ENCODE data around the gene ETV3.
"Not testable (repeated sequence)": the region's sequence is repeated elsewhere in the genome, so short reads cannot be mapped to it uniquely, and the experiment has no call there.

Gene ETV3

DNA sequence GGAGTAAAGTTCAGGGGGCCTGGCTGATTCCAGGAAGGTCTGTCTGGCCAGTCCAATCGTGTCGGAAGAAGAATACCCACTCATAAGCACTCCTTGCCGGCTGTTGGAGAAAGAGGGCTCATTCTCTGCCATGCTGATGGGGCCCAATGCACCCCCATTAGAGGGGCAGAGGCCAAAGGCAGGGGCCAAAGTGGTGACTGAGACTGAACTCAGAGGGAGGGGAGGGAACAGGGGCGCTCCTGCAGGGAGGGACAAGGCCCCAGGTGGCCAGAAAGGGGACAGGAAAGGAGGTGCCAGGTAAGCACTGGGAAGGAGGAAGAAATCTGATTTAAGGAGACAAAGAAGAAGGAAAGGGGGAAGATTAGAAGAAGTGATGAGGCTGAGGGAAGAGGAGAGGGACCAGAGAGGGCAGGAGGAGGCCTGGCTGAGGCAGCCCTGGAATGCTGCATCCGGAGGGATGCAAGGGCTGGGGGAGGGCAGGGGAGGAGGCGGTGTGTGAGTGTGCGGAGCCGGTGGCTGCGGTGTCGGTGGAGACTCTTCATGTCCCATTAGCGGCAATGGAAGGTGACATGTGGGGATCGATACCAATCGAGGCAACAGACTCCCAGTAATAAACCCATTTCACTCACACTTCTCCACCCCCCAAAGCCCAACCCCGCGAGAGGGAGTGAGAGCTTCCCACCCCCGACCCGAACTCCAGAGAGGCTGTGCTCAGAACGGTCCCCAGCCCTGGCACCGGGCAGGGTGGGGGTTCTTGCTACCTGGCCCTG lies 26.6 kb downstream of the ETV3 start:
- no peak for DNase-seq

DNA sequence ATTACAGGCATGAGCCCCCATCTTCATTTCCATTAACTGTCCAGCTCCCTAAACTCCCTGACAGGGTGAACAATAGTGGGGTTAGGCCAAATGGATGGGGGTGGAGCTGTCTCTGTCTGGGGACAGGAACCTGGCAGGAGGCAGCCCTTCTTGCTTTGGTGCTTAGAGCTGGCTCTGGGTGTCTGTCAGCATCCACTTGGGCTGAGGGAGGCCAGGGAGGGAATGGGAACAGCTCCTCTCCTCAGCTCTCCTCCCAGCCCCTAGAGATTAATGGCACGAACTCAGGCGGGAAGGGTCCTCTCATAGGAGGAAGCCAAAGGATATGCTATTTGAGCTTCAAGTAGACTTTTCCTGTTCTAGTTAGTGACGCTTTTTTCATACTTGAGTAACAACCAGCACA lies 27.5 kb downstream of the ETV3 start:
- DNase-seq: no peak

- no peak for DNase-seq
Observed at GRCh38 chr1:157110003-157110402, 28.2 kb downstream of the ETV3 start.

GRCh38 chr1:157108448-157108847 lies 29.7 kb downstream of the ETV3 start:
- no peak for DNase-seq

DNA sequence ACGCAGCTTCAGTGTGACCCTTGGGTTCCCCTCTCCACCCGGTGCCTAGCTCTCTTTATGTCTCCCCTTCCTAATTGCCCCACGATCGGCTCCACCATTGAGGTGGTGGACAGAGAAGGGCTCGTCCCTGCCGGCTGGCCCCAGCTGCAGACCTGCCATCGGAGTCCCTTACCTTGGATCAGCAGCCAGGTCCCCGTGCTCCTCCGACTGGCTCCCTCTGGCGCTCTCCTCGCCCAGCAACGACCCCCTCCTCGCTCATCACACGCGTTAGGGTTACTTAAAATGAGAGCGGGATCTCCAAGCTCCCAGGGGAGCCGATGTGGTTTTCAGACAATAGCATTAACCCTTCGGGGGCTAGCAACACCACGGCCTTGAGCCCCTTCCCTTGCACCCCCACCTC lies 30.5 kb downstream of the ETV3 start:
- DNase-seq: no peak

GRCh38 chr1:157106813-157107189 lies 31.4 kb downstream of the ETV3 start:
- no peak for DNase-seq

DNA sequence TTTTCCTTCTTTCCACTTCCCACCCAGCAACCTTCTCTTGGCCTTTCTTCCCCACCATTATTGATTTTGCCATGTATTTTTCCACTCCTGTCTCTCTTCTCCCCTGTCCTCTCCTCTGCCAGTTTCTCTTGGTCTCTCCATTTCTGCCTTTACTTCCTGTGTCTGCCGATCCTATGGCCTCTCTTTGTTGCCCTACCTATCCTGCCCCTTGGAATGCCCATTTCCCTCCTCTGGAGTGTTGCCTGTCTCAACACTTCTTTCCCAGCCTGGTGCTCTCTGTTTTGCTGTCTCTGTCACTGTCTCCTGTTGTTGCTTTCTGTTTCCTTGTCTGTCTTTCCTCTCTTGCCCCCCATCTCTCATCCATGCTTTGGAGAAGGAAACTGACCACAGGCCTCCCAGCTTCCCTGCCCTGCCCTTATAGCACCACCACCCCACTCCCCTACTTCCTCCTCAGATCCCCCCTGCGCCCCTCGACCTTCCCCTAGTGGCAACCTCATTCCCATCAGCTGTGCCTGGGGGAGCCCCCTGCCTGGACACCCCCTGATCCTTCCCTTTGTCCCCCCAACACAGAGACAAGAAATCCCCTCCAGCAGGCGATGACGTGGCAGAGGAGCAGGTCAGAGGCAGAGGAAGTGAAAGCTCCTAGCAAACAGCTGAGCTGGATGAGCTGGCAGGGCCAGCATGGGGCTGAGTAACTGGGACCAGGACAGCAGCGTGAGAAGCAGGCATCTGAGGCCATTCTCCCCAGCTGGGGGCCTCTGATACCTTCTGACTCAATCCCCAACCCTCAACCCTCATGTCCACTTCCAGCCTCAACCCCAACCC lies 32.0 kb downstream of the ETV3 start:
- peak; percentile 29 for DNase-seq

DNA sequence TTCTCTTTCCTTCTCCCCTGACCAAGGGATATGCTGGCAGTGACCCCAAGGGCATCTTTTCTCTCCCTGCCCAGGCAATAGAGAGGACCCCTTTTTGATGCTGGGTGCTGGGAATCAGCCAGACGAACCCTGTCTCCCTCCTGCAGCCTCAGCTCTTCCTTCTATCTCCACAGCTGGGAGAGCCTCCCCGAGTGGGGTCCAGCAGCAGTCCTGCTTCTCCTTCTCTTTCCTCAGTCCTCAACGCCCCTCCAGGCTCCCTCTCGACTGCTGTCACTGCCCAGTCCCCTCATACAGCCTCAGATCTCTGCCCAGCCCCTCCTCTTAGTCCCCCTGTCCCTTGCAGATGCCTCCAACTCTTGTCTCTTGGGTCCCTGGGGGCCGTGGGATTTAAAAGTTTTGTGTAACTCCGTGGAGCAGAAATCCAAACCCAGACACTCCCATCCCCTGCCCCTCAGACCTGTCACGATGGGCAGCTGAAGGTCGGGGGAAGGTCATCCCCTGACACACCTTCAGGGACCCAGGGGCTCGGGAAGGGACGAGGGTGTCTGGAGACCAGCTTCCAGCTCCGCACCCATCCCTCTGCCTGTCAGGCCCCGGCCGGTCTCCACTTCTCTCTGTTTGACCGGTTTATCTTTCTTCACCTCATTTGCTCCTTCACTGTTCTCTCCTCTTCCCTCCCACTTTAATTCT lies 32.8 kb downstream of the ETV3 start:
- DNase-seq: no peak

DNA sequence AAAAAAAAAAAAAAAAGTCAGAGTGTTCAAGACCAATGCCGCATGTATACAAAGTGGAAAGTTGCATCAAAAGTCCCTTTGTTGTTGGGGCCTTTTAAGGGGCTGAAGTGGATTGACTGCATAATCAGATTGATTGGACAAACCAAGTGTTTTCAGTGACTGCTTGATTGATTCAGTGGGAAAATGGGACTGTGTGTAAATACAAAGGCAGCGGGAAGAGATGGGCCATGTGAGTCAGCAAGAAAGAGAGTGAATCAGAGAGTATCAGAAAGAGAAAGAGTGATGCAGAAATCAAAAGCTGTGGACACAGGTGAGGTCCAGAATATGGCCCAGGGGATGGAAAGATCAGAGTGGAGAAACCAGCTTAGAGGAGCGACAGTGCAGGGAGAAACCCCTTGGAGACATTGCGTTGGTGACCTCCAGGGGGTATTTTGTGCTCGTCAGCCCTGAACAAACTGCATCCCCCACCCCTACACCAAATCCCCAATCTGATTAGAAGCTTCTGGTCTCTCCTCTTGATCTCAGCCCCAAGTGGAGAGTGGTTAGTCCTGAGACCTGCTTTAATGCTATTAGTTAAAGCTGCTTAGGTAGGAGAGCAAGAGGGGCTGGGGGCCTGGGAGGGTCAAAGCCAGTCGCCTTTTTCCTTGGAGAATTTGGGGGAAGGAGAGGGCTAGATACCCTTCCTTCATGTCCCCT lies 33.4 kb downstream of the ETV3 start:
- no peak for DNase-seq

DNA sequence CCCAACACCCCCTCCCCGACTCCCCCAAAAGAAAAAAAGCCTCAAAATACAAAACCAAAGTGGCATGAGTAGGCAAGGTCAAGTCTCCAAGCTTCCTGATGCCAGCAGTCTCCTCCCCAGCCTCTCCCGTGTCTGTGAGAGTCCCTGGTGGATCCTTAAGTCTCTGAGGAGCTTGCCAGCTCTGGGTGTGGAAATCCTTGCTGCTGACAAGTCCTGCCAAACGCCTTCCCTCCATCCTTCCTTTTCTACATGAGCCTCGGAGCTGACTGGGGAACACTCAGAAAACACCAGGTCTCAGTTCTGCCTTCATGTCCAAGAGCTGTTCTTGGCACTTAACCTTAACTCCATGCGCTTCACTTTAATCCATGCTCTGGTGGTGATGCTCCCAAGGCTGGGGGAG lies 34.9 kb downstream of the ETV3 start:
- DNase-seq: no peak

- no peak for DNase-seq
Observed at GRCh38 chr1:157101149-157101548, 37.0 kb downstream of the ETV3 start.

DNA sequence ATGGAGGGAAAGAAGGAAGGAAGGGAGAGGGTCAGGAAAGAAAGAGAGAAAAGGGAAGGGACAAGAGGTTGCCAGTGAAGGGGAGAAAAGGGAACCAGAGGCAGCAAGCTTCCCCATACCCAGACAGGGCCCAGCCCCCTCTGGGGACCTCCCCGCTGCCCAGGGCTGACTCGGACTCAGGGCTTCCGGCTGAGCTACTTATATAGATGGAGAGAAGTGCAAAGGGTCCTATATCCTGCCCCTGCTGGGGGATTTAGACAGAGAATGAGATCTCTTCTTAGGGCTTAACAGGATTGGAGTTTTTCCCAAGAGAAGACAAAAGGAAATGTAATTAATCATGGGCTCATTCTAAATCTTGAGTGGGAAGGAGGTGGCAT lies 38.6 kb downstream of the ETV3 start, which contains the start of gene ETV3L:
TSS of gene ETV3L (minus strand) at position 176 of the 377 bp plus-strand sequence. CDS start 285 bp downstream, outside the sequence.
- DNase-seq: no peak

- DNase-seq: not testable (repeated sequence)
Observed at GRCh38 chr1:157098987-157099632, 39.1 kb downstream of the ETV3 start.

DNA sequence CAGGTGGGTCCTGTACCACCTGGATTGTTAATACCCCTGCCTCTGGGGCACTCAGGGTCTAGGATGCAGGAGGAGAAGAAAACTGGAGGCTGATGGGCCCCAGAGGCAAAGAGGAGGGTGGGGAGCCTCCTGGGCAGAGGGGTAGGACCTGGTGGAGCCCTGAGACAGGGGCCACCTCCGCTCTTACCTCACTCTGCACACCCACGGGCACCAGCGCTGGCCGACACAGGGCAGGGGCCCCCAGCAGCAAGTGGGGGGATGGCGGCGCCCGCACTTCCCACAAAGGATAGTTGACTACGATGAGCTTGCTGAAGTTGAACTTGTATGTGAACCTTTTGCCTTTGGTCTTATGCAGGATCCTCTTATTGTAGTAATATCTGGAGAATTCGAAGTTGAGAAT lies 39.7 kb downstream of the ETV3 start:
- no peak for DNase-seq

GRCh38 chr1:157097692-157098091 lies 40.5 kb downstream of the ETV3 start:
- no peak for DNase-seq

DNA sequence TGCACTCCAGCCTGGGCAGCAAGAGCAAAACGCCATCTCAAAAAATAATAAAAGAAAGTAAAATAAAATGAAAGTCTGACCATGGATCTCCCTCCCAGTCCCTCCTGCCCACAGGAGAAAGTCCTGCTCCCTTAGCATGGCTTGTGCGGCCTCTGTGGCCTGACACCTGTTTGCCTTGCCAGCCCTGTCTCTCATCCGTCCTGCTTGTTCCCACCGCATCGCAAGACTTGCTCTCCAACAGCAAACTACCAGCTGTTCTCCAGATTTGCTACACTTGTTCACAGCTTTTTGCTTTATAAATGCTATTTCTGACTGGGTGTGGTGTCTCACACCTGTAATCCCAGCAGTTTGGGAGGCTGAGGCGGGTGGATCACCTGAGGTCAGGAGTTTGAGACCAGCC lies 41.3 kb downstream of the ETV3 start:
- DNase-seq: no peak

GRCh38 chr1:157095551-157095950 lies 42.6 kb downstream of the ETV3 start:
- no peak for DNase-seq

GRCh38 chr1:157095091-157095490 lies 43.1 kb downstream of the ETV3 start:
- DNase-seq: no peak

DNA sequence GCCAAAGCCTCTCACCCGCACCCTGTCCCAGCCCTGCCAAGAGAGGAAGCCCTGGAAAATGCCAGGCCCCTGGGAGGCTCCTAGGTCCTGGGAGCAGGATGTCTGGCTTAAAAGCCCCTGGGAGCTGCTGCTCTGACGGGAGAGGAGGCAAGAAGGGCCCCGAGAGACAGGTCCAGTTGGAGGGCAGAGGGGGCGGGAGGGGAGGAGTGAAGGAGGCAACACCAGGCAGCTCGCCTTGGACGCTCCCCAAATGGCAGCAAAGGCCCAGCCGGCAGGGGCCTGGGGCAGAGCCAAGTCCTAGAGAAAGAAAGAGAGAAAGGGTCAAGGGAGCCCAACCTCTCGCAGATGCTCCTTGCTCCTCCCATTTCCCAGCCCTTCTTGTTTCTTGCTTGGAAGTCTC lies 45.4 kb downstream of the ETV3 start:
- no peak for DNase-seq

GRCh38 chr1:157091668-157092273 lies 46.4 kb downstream of the ETV3 start:
- DNase-seq: no peak

GRCh38 chr1:157091186-157091585 lies 47.0 kb downstream of the ETV3 start:
- no peak for DNase-seq

GRCh38 chr1:157090771-157091170 lies 47.4 kb downstream of the ETV3 start:
- no peak for DNase-seq
